22Rv1 (cell line): ENCODE results near the gene LACTB.

Experiments
- ZFX ChIP-seq: fragments of 450-650 bp; IDR thresholded peaks from 2 replicates; pipeline ENCODE4 v1.6.1; 2017; ENCODE audit warnings: antibody characterized with exemption, borderline replicate concordance
- TF ChIP-seq, protein P1 (sequence below): fragments of 450-650 bp; IDR thresholded peaks from 2 replicates; pipeline ENCODE4 v1.5.1; 2017; ENCODE audit warnings: mild to moderate bottlenecking

DNA sequence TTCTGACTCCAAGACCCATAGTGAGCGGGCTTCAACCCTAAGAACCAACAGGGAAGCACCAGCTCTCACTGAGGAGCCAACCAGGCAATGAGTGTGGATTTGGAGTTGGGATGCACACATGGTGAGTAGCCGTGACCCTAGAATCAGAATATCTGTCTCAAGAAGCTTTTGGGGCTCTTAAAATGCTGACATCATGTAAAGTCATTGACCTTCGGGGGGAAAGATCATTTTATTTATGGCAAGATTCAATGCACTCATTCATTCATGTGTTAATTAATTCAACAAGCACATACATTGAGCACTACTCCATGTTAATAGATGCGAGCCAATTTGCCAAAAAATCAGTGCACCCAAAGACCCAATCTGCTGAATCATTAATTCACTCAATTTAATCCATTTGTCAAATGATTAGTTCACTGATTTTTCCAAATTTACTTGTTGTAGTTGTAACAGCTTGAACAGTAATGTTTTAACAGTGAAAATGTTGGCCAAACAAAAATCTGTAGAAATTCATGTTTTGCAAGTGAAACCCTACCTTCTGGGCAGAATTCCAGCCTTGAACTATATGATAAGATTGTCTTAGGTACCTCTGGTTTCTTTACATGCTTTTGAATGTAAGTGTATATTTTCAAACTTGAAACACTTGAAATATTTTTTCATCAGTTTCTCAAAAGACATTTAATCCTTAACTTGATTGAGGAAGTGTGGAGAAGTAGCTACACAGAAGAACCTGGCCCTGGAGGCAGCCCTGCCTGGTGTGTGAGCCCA is 29.8 kb upstream of the LACTB start:
- TF ChIP-seq, protein P1, sequence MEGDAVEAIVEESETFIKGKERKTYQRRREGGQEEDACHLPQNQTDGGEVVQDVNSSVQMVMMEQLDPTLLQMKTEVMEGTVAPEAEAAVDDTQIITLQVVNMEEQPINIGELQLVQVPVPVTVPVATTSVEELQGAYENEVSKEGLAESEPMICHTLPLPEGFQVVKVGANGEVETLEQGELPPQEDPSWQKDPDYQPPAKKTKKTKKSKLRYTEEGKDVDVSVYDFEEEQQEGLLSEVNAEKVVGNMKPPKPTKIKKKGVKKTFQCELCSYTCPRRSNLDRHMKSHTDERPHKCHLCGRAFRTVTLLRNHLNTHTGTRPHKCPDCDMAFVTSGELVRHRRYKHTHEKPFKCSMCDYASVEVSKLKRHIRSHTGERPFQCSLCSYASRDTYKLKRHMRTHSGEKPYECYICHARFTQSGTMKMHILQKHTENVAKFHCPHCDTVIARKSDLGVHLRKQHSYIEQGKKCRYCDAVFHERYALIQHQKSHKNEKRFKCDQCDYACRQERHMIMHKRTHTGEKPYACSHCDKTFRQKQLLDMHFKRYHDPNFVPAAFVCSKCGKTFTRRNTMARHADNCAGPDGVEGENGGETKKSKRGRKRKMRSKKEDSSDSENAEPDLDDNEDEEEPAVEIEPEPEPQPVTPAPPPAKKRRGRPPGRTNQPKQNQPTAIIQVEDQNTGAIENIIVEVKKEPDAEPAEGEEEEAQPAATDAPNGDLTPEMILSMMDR, result no peak
- TF ChIP-seq ZFX, result no peak
